Measurements from ENCODE around the gene RBM48.
"Not testable (repeated sequence)": the region's sequence is repeated elsewhere in the genome, so short reads cannot be mapped to it uniquely, and the experiment has no call there.

Gene RBM48

GRCh38 chr7:92534572-92534971 is 6.0 kb downstream of the RBM48 start:
- Histone ChIP-seq H3K4me3 (ENCODE audit: insufficient read depth in 1 of 2, low read depth in 1 of 2, low read length in 2 of 2) (no peak overlapping the region), H2AK5ac (ENCODE audit: low read length, severe bottlenecking) (no peak overlapping the region), H3K9ac (ENCODE audit: low read length) (no peak overlapping the region), H4K8ac (ENCODE audit: low read length) (no peak overlapping the region), H3K9me3 (ENCODE audit: control insufficient read depth, low read length) (no peaks in the 10 kb centered on the region), H2BK120ac (ENCODE audit: low read depth, low read length) (no peak overlapping the region), H3K79me1 (replicated peaks; ENCODE audit: low read length, poor library complexity, severe bottlenecking) (peaks cover 23% of the 10 kb centered on the region), H2BK15ac (ENCODE audit: low read depth, poor library complexity, severe bottlenecking) (no peak overlapping the region), H3K18ac (ENCODE audit: low read depth in 1 of 2, low read length in 2 of 2) (no peak overlapping the region), H3K36me3 (ENCODE audit: control insufficient read depth in 1 of 2, insufficient read depth in 2 of 2, low read depth in 1 of 2, low read length in 2 of 2) (peaks cover 20 to 88% of the 10 kb centered on the region in 2 experiments), H2AFZ (ENCODE audit: low read depth, low read length) (no peak overlapping the region), H3K4ac (ENCODE audit: low read depth in 1 of 2, low read length in 2 of 2) (no peak overlapping the region), H2BK12ac (ENCODE audit: low read length in 2 of 2) (no peak overlapping the region), H3K4me1 (ENCODE audit: control insufficient read depth, insufficient read depth, low read depth, low read length) (no peaks in the 10 kb centered on the region), H4K91ac (ENCODE audit: low read length) (no peak overlapping the region), H3K27ac (ENCODE audit: low read length, poor library complexity, severe bottlenecking) (no peak overlapping the region), H3K4me2 (ENCODE audit: low read length, poor library complexity, severe bottlenecking) (no peak overlapping the region), H2BK5ac (ENCODE audit: low read depth, low read length, poor library complexity, severe bottlenecking) (no peak overlapping the region), H3K14ac (ENCODE audit: low read length in 2 of 2) (no peak overlapping the region), H3K23ac (ENCODE audit: low read length in 2 of 2) (no peak overlapping the region), H3K27me3 (ENCODE audit: control insufficient read depth in 1 of 2, insufficient read depth in 1 of 2, low read length in 2 of 2) (no peaks in the 10 kb centered on the region)
- DNase-seq, result no peak
- WGBS, result 85% methylated on average over 9 of the region's 9 CpGs

- not testable (repeated sequence) for H2BK12ac ChIP-seq (ENCODE audit: low read length in 2 of 2); H3K23ac ChIP-seq (ENCODE audit: low read length in 2 of 2); H3K27ac ChIP-seq (ENCODE audit: low read length, poor library complexity, severe bottlenecking); H3K27me3 ChIP-seq (ENCODE audit: control insufficient read depth in 1 of 2, insufficient read depth in 1 of 2, low read length in 2 of 2); H3K4me2 ChIP-seq (ENCODE audit: low read length, poor library complexity, severe bottlenecking); H3K14ac ChIP-seq (ENCODE audit: low read length in 2 of 2); H3K4ac ChIP-seq (ENCODE audit: low read depth in 1 of 2, low read length in 2 of 2); H3K79me1 ChIP-seq (replicated peaks; ENCODE audit: low read length, poor library complexity, severe bottlenecking); H2AK5ac ChIP-seq (ENCODE audit: low read length, severe bottlenecking); H3K9ac ChIP-seq (ENCODE audit: low read length); H3K4me3 ChIP-seq (ENCODE audit: insufficient read depth in 1 of 2, low read depth in 1 of 2, low read length in 2 of 2); H3K9me3 ChIP-seq (ENCODE audit: control insufficient read depth, low read length); H2BK15ac ChIP-seq (ENCODE audit: low read depth, poor library complexity, severe bottlenecking); H3K4me1 ChIP-seq (ENCODE audit: control insufficient read depth, insufficient read depth, low read depth, low read length); H2AFZ ChIP-seq (ENCODE audit: low read depth, low read length); H4K91ac ChIP-seq (ENCODE audit: low read length); H4K8ac ChIP-seq (ENCODE audit: low read length); H2BK120ac ChIP-seq (ENCODE audit: low read depth, low read length); H3K18ac ChIP-seq (ENCODE audit: low read depth in 1 of 2, low read length in 2 of 2); DNase-seq; H3K36me3 ChIP-seq (ENCODE audit: control insufficient read depth in 1 of 2, insufficient read depth in 2 of 2, low read depth in 1 of 2, low read length in 2 of 2); H2BK5ac ChIP-seq (ENCODE audit: low read depth, low read length, poor library complexity, severe bottlenecking)
- 100% methylated on average over 2 of the region's 3 CpGs for WGBS
These were observed 14.9 kb downstream of the RBM48 start for GRCh38 chr7:92543542-92543941.

- not testable (repeated sequence) for H4K8ac ChIP-seq (ENCODE audit: low read length); H3K27ac ChIP-seq (ENCODE audit: low read length, poor library complexity, severe bottlenecking); H3K4me2 ChIP-seq (ENCODE audit: low read length, poor library complexity, severe bottlenecking); H3K4me3 ChIP-seq (ENCODE audit: insufficient read depth in 1 of 2, low read depth in 1 of 2, low read length in 2 of 2); H2BK15ac ChIP-seq (ENCODE audit: low read depth, poor library complexity, severe bottlenecking); H2AFZ ChIP-seq (ENCODE audit: low read depth, low read length); H3K23ac ChIP-seq (ENCODE audit: low read length in 2 of 2); H3K27me3 ChIP-seq (ENCODE audit: control insufficient read depth in 1 of 2, insufficient read depth in 1 of 2, low read length in 2 of 2); H3K36me3 ChIP-seq (ENCODE audit: control insufficient read depth in 1 of 2, insufficient read depth in 2 of 2, low read depth in 1 of 2, low read length in 2 of 2); DNase-seq; H2BK120ac ChIP-seq (ENCODE audit: low read depth, low read length); H4K91ac ChIP-seq (ENCODE audit: low read length); H3K4ac ChIP-seq (ENCODE audit: low read depth in 1 of 2, low read length in 2 of 2); H2BK12ac ChIP-seq (ENCODE audit: low read length in 2 of 2); H2AK5ac ChIP-seq (ENCODE audit: low read length, severe bottlenecking); H3K9me3 ChIP-seq (ENCODE audit: control insufficient read depth, low read length); H3K79me1 ChIP-seq (replicated peaks; ENCODE audit: low read length, poor library complexity, severe bottlenecking); H2BK5ac ChIP-seq (ENCODE audit: low read depth, low read length, poor library complexity, severe bottlenecking); H3K4me1 ChIP-seq (ENCODE audit: control insufficient read depth, insufficient read depth, low read depth, low read length); H3K18ac ChIP-seq (ENCODE audit: low read depth in 1 of 2, low read length in 2 of 2); H3K14ac ChIP-seq (ENCODE audit: low read length in 2 of 2); H3K9ac ChIP-seq (ENCODE audit: low read length)
- WGBS, result 93% methylated on average over 30 of the region's 30 CpGs
These were observed 16.5 kb downstream of the RBM48 start for GRCh38 chr7:92545116-92545515.

GRCh38 chr7:92546856-92547497 is 18.4 kb downstream of the RBM48 start:
- no peak overlapping the region for H2BK120ac ChIP-seq (ENCODE audit: low read depth, low read length)
- no peaks in the 10 kb centered on the region for H3K36me3 ChIP-seq (ENCODE audit: control insufficient read depth in 1 of 2, insufficient read depth in 2 of 2, low read depth in 1 of 2, low read length in 2 of 2)
- no peak overlapping the region for H2AK5ac ChIP-seq (ENCODE audit: low read length, severe bottlenecking)
- H2BK12ac ChIP-seq (ENCODE audit: low read length in 2 of 2), result no peak overlapping the region
- no peak overlapping the region for H3K4me2 ChIP-seq (ENCODE audit: low read length, poor library complexity, severe bottlenecking)
- H3K18ac ChIP-seq (ENCODE audit: low read depth in 1 of 2, low read length in 2 of 2), result no peak overlapping the region
- H4K91ac ChIP-seq (ENCODE audit: low read length), result no peak overlapping the region
- H4K8ac ChIP-seq (ENCODE audit: low read length), result no peak overlapping the region
- no peak overlapping the region for H3K14ac ChIP-seq (ENCODE audit: low read length in 2 of 2)
- no peak overlapping the region for H3K27ac ChIP-seq (ENCODE audit: low read length, poor library complexity, severe bottlenecking)
- H3K79me1 ChIP-seq (replicated peaks; ENCODE audit: low read length, poor library complexity, severe bottlenecking), result no peaks in the 10 kb centered on the region
- H3K4ac ChIP-seq (ENCODE audit: low read depth in 1 of 2, low read length in 2 of 2), result no peak overlapping the region
- no peak overlapping the region for H2AFZ ChIP-seq (ENCODE audit: low read depth, low read length)
- DNase-seq, result no peak
- H2BK15ac ChIP-seq (ENCODE audit: low read depth, poor library complexity, severe bottlenecking), result no peak overlapping the region
- 91% methylated on average over 17 of the region's 17 CpGs for WGBS
- H3K23ac ChIP-seq (ENCODE audit: low read length in 2 of 2), result no peak overlapping the region
- H3K9ac ChIP-seq (ENCODE audit: low read length), result no peak overlapping the region
- no peaks in the 10 kb centered on the region for H3K9me3 ChIP-seq (ENCODE audit: control insufficient read depth, low read length)
- no peak overlapping the region for H2BK5ac ChIP-seq (ENCODE audit: low read depth, low read length, poor library complexity, severe bottlenecking)
- H3K4me1 ChIP-seq (ENCODE audit: control insufficient read depth, insufficient read depth, low read depth, low read length), result no peaks in the 10 kb centered on the region
- H3K27me3 ChIP-seq (ENCODE audit: control insufficient read depth in 1 of 2, insufficient read depth in 1 of 2, low read length in 2 of 2), result no peaks in the 10 kb centered on the region
- no peak overlapping the region for H3K4me3 ChIP-seq (ENCODE audit: insufficient read depth in 1 of 2, low read depth in 1 of 2, low read length in 2 of 2)
